ENCODE results near the gene TCF7L2. TPM values are rescaled to one million over a fixed set of nuclear protein-coding genes. Genes with fewer than 3 reads are reported as not detected.

TCF7L2 gene
- total RNA-seq, 1 donor from 2014 or later, result 44.4 TPM

DNA sequence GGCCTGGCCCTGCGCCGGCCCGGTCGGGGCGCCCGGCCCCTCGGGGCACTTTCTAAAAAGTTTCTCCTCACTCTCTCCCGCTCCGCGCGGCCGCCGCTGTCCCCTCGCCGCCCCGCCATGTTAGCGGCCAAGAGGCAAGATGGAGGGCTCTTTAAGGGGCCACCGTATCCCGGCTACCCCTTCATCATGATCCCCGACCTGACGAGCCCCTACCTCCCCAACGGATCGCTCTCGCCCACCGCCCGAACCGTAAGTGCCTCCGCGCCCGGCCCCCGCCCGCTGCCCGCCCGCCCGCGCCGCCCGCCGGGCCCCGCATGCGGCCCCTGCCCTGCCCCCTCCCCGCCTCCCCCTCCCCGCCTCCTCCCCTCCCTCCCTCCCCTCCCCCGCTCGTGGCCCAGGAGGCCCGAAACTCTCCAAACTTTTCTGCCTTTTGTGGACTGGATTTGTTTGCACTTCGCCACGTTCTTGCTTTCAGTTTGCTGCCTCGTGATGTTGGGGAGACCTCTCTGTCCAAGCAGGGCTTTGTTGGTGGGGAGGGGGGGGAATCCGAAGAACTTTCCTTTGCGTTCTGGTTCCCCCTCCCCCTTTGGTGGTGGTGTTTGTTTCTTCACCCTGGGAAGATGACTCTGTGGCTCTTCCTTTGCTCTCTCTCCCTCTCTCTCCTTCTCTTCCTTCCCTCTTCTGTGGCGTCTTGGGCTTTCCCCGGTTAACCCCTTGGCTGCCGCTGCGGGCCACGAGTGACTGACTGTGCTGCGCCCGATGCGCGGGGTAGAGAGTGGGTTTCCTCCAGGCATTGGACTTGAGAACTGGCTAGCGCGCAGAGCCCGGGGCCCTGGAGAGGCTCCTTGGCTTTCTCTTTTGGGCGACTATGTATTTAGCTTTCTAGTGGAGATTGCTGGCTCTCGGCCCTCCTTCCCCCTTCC is 1.6 kb downstream of the TCF7L2 start:
- H3K36me3 ChIP-seq, result no peaks in the 10 kb centered on the region
- H3K27me3 ChIP-seq, result no peaks in the 10 kb centered on the region
- no peaks in the 10 kb centered on the region for H3K9me3 ChIP-seq
- H3K27ac ChIP-seq, result peak overlapping the region; percentile 95
- peak in 1 of 2 donors; percentile 6 for TF ChIP-seq POLR2A (IDR thresholded peaks at IDR 0.05)
- peak in 1 of 2 donors; percentile 66 for TF ChIP-seq POLR2AphosphoS5 (IDR thresholded peaks at IDR 0.05; ENCODE audit: insufficient read depth in 1 of 2, low read depth in 1 of 2)
- TF ChIP-seq, protein P1, sequence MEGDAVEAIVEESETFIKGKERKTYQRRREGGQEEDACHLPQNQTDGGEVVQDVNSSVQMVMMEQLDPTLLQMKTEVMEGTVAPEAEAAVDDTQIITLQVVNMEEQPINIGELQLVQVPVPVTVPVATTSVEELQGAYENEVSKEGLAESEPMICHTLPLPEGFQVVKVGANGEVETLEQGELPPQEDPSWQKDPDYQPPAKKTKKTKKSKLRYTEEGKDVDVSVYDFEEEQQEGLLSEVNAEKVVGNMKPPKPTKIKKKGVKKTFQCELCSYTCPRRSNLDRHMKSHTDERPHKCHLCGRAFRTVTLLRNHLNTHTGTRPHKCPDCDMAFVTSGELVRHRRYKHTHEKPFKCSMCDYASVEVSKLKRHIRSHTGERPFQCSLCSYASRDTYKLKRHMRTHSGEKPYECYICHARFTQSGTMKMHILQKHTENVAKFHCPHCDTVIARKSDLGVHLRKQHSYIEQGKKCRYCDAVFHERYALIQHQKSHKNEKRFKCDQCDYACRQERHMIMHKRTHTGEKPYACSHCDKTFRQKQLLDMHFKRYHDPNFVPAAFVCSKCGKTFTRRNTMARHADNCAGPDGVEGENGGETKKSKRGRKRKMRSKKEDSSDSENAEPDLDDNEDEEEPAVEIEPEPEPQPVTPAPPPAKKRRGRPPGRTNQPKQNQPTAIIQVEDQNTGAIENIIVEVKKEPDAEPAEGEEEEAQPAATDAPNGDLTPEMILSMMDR (IDR thresholded peaks at IDR 0.05), result no peak
- peak overlapping the region; percentile 78 to 85 for H3K4me3 ChIP-seq
- no peak for DNase-seq (ENCODE audit: extremely low spot score in 2 of 2)
- intact Hi-C loops (cut with DNase I), result loop anchor here (10.0 kb wide), 2 partner anchors 73 to 173 kb away; no protein-coding TSS in a partner anchor
- H3K4me1 ChIP-seq, result peaks cover 49% of the 10 kb centered on the region

DNA sequence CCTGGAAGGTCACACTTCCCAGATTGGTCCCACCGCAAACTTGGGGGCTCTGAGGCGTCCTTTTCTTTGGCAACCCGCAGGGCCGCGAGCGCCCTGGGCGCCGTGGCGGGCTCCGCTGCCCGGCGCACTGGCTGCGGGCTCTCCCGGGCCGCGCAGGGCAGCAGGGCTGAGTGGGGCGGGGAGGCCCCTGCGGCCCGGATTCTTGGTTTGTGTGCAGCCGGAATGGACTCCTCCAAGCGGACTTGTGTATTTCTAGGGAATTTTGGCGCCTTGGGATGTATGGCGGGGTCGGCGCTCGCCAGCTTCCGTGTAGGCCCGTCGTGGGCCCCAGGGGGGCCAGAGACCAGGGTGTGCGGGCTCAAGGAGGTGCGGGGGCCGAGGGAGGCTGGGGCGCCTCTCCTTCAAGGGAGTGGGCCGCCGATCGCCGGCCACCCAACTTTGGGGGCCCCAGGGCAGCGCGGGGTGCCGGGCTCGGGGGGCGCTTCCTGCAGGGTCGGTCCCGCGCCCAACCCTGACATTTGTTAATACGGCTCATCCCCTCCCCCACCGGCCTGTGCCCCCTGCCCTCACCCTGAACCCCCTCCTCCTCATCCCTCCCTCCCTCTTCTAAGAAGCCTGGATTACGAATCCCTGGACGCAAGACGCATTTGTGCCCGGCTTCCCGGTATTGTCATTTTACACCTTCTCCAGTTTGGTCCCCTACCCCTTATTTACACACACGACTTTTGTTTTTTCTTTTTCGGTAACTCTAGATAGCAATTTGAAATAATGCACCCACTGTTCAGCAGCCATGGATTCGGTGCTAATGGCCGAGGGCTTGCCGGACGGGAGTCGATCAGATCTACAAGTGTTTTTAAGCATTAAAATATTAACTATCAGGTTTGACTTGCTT is 2.5 kb downstream of the TCF7L2 start:
- intact Hi-C loops (cut with DNase I), result loop anchor here (10.0 kb wide), 2 partner anchors 72 to 172 kb away; no protein-coding TSS in a partner anchor
- Histone ChIP-seq H3K9me3 (no peaks in the 10 kb centered on the region), H3K4me1 (peaks cover 56% of the 10 kb centered on the region), H3K4me3 (peak overlapping the region; percentile 78 to 85), H3K27ac (peak overlapping the region; percentile 95), H3K27me3 (no peaks in the 10 kb centered on the region), H3K36me3 (no peaks in the 10 kb centered on the region)
- no peak for DNase-seq (ENCODE audit: extremely low spot score in 2 of 2)
- TF ChIP-seq, protein P1 (IDR thresholded peaks at IDR 0.05), result no peak
- no peak for TF ChIP-seq POLR2AphosphoS5 (IDR thresholded peaks at IDR 0.05; ENCODE audit: insufficient read depth in 1 of 2, low read depth in 1 of 2)
- TF ChIP-seq POLR2A (IDR thresholded peaks at IDR 0.05), result no peak

DNA sequence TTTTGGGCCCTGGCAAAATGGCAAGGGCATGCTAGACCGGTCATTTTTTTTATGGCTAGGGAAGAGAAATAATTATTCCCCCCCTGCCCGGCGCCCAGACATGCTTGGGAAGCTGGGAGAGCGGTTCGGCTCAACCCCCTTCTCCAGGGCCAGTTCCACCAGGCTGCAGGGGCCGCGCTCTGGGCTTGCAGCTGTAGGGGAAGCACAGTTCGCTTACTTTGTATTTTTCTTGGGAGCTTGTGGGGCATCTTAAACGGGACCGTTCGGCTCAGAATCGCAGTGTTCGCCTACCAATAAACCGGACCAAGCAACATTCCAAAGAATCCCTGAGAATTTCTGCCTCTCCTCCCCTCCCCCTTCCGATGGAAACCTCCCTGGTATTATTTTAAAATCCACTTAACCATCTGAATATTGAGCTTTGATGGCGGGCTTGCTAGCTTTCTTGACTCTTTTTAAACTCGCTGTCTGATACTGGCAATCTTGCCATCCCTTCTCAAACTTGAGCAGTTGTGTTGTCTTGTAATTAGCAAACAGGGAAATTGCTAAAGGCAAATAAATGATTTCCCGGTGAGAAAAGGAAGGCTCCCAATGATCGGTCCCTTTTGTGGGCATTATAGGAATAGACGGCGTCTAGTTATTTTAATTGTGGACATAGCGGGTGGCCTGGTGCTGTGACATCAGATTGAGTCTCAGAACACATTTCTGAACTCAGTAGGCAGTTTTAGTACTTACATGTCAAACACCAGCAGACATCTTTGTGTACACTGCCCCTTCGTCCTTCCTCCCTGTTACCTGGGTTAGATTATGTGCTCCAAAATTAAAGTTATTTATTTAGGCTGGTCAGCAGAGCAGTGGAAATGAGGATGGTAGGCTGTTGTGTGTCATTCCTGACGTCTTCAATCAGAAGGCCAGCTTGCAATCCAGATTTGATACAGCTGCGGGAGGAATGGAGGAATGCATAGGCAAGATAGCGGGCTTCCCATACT is 3.4 kb downstream of the TCF7L2 start:
- intact Hi-C loops (cut with DNase I), result loop anchor here (10.0 kb wide), 2 partner anchors 71 to 171 kb away; no protein-coding TSS in a partner anchor

More for the DNA sequence above, 3.4 kb downstream of the TCF7L2 start:
- Histone ChIP-seq H3K4me1 (peaks cover 63% of the 10 kb centered on the region), H3K4me3 (peak overlapping the region; percentile 78 to 85), H3K27ac (peak overlapping the region; percentile 95), H3K36me3 (no peaks in the 10 kb centered on the region), H3K27me3 (no peaks in the 10 kb centered on the region), H3K9me3 (no peaks in the 10 kb centered on the region)
- no peak for DNase-seq (ENCODE audit: extremely low spot score in 2 of 2)
- no peak for TF ChIP-seq POLR2AphosphoS5 (IDR thresholded peaks at IDR 0.05; ENCODE audit: insufficient read depth in 1 of 2, low read depth in 1 of 2)
- TF ChIP-seq, protein P1 (IDR thresholded peaks at IDR 0.05), result no peak
- no peak for TF ChIP-seq POLR2A (IDR thresholded peaks at IDR 0.05)
